AG20443 (cell line): ENCODE data around the gene DMD.

ENCODE experiments used
- DNase-seq: peaks from one replicate; pipeline ENCODE4 v3.0.0; 2012; ENCODE audit warnings: low spot score, mixed read lengths

Gene DMD

GRCh38 chrX:31225819-31226218 is 1985.5 kb downstream of the DMD start:
- no peak for DNase-seq

GRCh38 chrX:31224381-31225012 is 1986.9 kb downstream of the DMD start:
- DNase-seq = no peak

GRCh38 chrX:31223817-31224216 is 1987.5 kb downstream of the DMD start:
- no peak for DNase-seq

- DNase-seq = no peak
Observed at GRCh38 chrX:31222946-31223345, 1988.4 kb downstream of the DMD start.

- DNase-seq = no peak
Observed at GRCh38 chrX:31219174-31219573, 1992.2 kb downstream of the DMD start.

GRCh38 chrX:31217084-31217483 is 1994.3 kb downstream of the DMD start:
- DNase-seq = no peak

- DNase-seq = no peak
Observed at GRCh38 chrX:31215277-31215815, 1996.0 kb downstream of the DMD start.

GRCh38 chrX:31213941-31214340 is 1997.4 kb downstream of the DMD start:
- peak; percentile 26 for DNase-seq

- no peak for DNase-seq
Observed at GRCh38 chrX:31212856-31213748, 1998.2 kb downstream of the DMD start.

GRCh38 chrX:31209005-31209628 is 2002.2 kb downstream of the DMD start:
- DNase-seq = no peak

GRCh38 chrX:31201503-31201902 is 2009.8 kb downstream of the DMD start:
- DNase-seq = no peak

- DNase-seq = no peak
Observed at GRCh38 chrX:31200430-31200829, 2010.9 kb downstream of the DMD start.

GRCh38 chrX:31199840-31200114 is 2011.6 kb downstream of the DMD start:
- no peak for DNase-seq

- peak; percentile 29 for DNase-seq
Observed at GRCh38 chrX:31199056-31199839, 2012.1 kb downstream of the DMD start.

GRCh38 chrX:31190221-31190975 is 2021.0 kb downstream of the DMD start:
- DNase-seq = no peak

- no peak for DNase-seq
Observed at GRCh38 chrX:31186693-31187338, 2024.5 kb downstream of the DMD start.

- DNase-seq = no peak
Observed at GRCh38 chrX:31185884-31186283, 2025.5 kb downstream of the DMD start.

- no peak for DNase-seq
Observed at GRCh38 chrX:31181377-31182000, 2029.9 kb downstream of the DMD start.

- DNase-seq = no peak
Observed at GRCh38 chrX:31179203-31179602, 2032.1 kb downstream of the DMD start.

GRCh38 chrX:31178769-31179125 is 2032.6 kb downstream of the DMD start:
- no peak for DNase-seq
